NCI-H146 (cell line): Measurements from ENCODE around the gene HJV.
A peak's percentile ranks its signal among the peaks of the same experiment; 100 is the strongest.
"Not testable (repeated sequence)": the region's sequence is repeated elsewhere in the genome, so short reads cannot be mapped to it uniquely, and the experiment has no call there.

Source experiments
- DNase-seq: peaks from one replicate; lab custom pipeline; 2025; lab: John Stamatoyannopoulos, UW

HJV gene

GRCh38 chr1:146021622-146022402 lies at the start of gene HJV:
Gene HJV, minus strand, starts transcription at chr1:146021735. Its CDS starts 1,504 bp downstream, at chr1:146020231.
- DNase-seq = no peak

GRCh38 chr1:146059148-146059547 lies 37.6 kb upstream of the HJV start:
- not testable (repeated sequence) for DNase-seq

GRCh38 chr1:146051852-146052676 lies 30.5 kb upstream of the HJV start:
- DNase-seq = peak; percentile 87

- DNase-seq = no peak
Observed at GRCh38 chr1:146051452-146051851, 29.9 kb upstream of the HJV start.

- DNase-seq = not testable (repeated sequence)
Observed at GRCh38 chr1:146050652-146050963, 29.1 kb upstream of the HJV start.

GRCh38 chr1:146049866-146050651 lies 28.5 kb upstream of the HJV start:
- not testable (repeated sequence) for DNase-seq

- no peak for DNase-seq
Observed at GRCh38 chr1:146049436-146049835, 27.9 kb upstream of the HJV start.

- DNase-seq = not testable (repeated sequence)
Observed at GRCh38 chr1:146048514-146049115, 27.1 kb upstream of the HJV start.

- DNase-seq = no peak
Observed at GRCh38 chr1:146046664-146047063, 25.1 kb upstream of the HJV start.

GRCh38 chr1:146039844-146040194 lies 18.3 kb upstream of the HJV start:
- peak; percentile 17 for DNase-seq

- peak; percentile 85 for DNase-seq
Observed at GRCh38 chr1:146036965-146037646, 15.6 kb upstream of the HJV start.

- DNase-seq = no peak
Observed at GRCh38 chr1:146036241-146036964, 14.9 kb upstream of the HJV start.

GRCh38 chr1:146035048-146035423 lies 13.5 kb upstream of the HJV start:
- peak; percentile 52 for DNase-seq

GRCh38 chr1:146032631-146033219 lies 11.2 kb upstream of the HJV start:
- peak; percentile 36 for DNase-seq

GRCh38 chr1:146031476-146031875 lies 9.9 kb upstream of the HJV start:
- DNase-seq = no peak

- DNase-seq = no peak
Observed at GRCh38 chr1:146029117-146029516, 7.6 kb upstream of the HJV start.

- not testable (repeated sequence) for DNase-seq
Observed at GRCh38 chr1:146026650-146027049, 5.1 kb upstream of the HJV start.

- not testable (repeated sequence) for DNase-seq
Observed at GRCh38 chr1:146025787-146026495, 4.4 kb upstream of the HJV start.

GRCh38 chr1:146022403-146023127 lies 1.0 kb upstream of the HJV start:
- DNase-seq = no peak
